ENCODE data around the gene TGIF2.

Gene TGIF2

GRCh38 chr20:36579996-36580545 is 6.7 kb downstream of the TGIF2 start:
- in situ Hi-C loops (cut with MboI; ENCODE audit: low sequenced_read_pairs, unreplicated experiment): no loop called here
- no peak for TF ChIP-seq CTCF (IDR thresholded peaks at IDR 0.05; ENCODE audit: borderline replicate concordance, control extremely low read depth, extremely low read depth, insufficient read depth, missing control alignments)

GRCh38 chr20:36582322-36582721 is 8.9 kb downstream of the TGIF2 start:
- no peak for TF ChIP-seq CTCF (IDR thresholded peaks at IDR 0.05; ENCODE audit: borderline replicate concordance, control extremely low read depth, extremely low read depth, insufficient read depth, missing control alignments)
- no peak for DNase-seq (ENCODE audit: low spot score)
- in situ Hi-C loops (cut with MboI; ENCODE audit: low sequenced_read_pairs, unreplicated experiment): no loop called here

More at GRCh38 chr20:36579996-36580545, 6.7 kb downstream of the TGIF2 start:
- DNase-seq (ENCODE audit: low spot score): no peak

GRCh38 chr20:36582821-36583220 is 9.4 kb downstream of the TGIF2 start:
- in situ Hi-C loops (cut with MboI; ENCODE audit: low sequenced_read_pairs, unreplicated experiment): no loop called here
- no peak for DNase-seq (ENCODE audit: low spot score)
- TF ChIP-seq CTCF (IDR thresholded peaks at IDR 0.05; ENCODE audit: borderline replicate concordance, control extremely low read depth, extremely low read depth, insufficient read depth, missing control alignments): no peak

- peak; percentile 4 for DNase-seq (ENCODE audit: low spot score)
- in situ Hi-C loops (cut with MboI; ENCODE audit: low sequenced_read_pairs, unreplicated experiment): no loop called here
- TF ChIP-seq CTCF (IDR thresholded peaks at IDR 0.05; ENCODE audit: borderline replicate concordance, control extremely low read depth, extremely low read depth, insufficient read depth, missing control alignments): no peak
These were observed 10.7 kb downstream of the TGIF2 start for GRCh38 chr20:36584018-36584481.

GRCh38 chr20:36585410-36586125 is 12.2 kb downstream of the TGIF2 start:
- in situ Hi-C loops (cut with MboI; ENCODE audit: low sequenced_read_pairs, unreplicated experiment): no loop called here
- DNase-seq (ENCODE audit: low spot score): peak; percentile 12
- TF ChIP-seq CTCF (IDR thresholded peaks at IDR 0.05; ENCODE audit: borderline replicate concordance, control extremely low read depth, extremely low read depth, insufficient read depth, missing control alignments): no peak

- in situ Hi-C loops (cut with MboI; ENCODE audit: low sequenced_read_pairs, unreplicated experiment): no loop called here
- peak; percentile 6 for DNase-seq (ENCODE audit: low spot score)
- no peak for TF ChIP-seq CTCF (IDR thresholded peaks at IDR 0.05; ENCODE audit: borderline replicate concordance, control extremely low read depth, extremely low read depth, insufficient read depth, missing control alignments)
These were observed 14.1 kb downstream of the TGIF2 start for GRCh38 chr20:36587388-36588070.

All from GM13976 (cell line).